Right ventricle myocardium superior (tissue), 1 donor: ENCODE results near the gene COMMD1. TPM values are rescaled to one million over a fixed set of nuclear protein-coding genes. Genes with fewer than 3 reads are reported as not detected.
"Not testable (repeated sequence)": the region's sequence is repeated elsewhere in the genome, so short reads cannot be mapped to it uniquely, and the experiment has no call there.

Experiments used
- ATAC-seq: fragments of 200-7000 bp; cut with Tn5 transposase; one replicate; pipeline ENCODE4 v1.9.1; 2020; ENCODE audit warnings: mild to moderate bottlenecking; ENCODE audit not compliant: poor library complexity
- DNase-seq: peaks from one replicate; pipeline ENCODE4 v3.0.0-alpha.2; 2020
- intact Hi-C: fragments of 100-400 bp; cut with DNase I; formaldehyde crosslinking; loops from one replicate; pipeline ENCODE4 v1.11.2; 2022
- total RNA-seq: library from RNA; stranded (reverse); fragmentation: NEBNext Ultra II Directional; extraction: Animal tissue kit (Norgen Biotek cat#: 25700); gene quantifications from one replicate; pipeline ENCODE4 v1.2.1, GENCODE V29; 2021
- donor health status: DM: no; HTN: yes; CAD: no; lungs with severe emphysema.

COMMD1 gene
- total RNA-seq, 1 donor from 2014 or later, result 60.8 TPM

- ATAC-seq (no peak), DNase-seq (no peak)
- intact Hi-C loops, result no loop called here
These were observed 240.1 kb downstream of the COMMD1 start for GRCh38 chr2:62145478-62146100.

- ATAC-seq, intact Hi-C loops, DNase-seq: not testable (repeated sequence)
These were observed 241.3 kb downstream of the COMMD1 start for GRCh38 chr2:62146790-62147189.

- no peak for DNase-seq
- intact Hi-C loops, result no loop called here
- no peak for ATAC-seq
These were observed 242.3 kb downstream of the COMMD1 start for GRCh38 chr2:62147610-62148301.

- intact Hi-C loops, result no loop called here
- no peak for DNase-seq
- ATAC-seq, result peak; percentile 60
These were observed 244.2 kb downstream of the COMMD1 start for GRCh38 chr2:62149708-62150107.

GRCh38 chr2:62150597-62151305 lies 245.3 kb downstream of the COMMD1 start:
- intact Hi-C loops, result no loop called here
- ATAC-seq, result peak; percentile 80
- DNase-seq, result no peak

GRCh38 chr2:62151306-62151638 lies 245.8 kb downstream of the COMMD1 start:
- DNase-seq, result peak; percentile 55
- ATAC-seq, result peak; percentile 90
- intact Hi-C loops, result no loop called here

GRCh38 chr2:62152000-62152399 lies 246.5 kb downstream of the COMMD1 start:
- intact Hi-C loops, result no loop called here
- no peak for DNase-seq
- ATAC-seq, result no peak

- DNase-seq, result no peak
- ATAC-seq, result peak; percentile 38
- intact Hi-C loops, result no loop called here
These were observed 251.5 kb downstream of the COMMD1 start for GRCh38 chr2:62156861-62157496.

- ATAC-seq (peak; percentile 72), DNase-seq (no peak)
- intact Hi-C loops, result no loop called here
These were observed 253.1 kb downstream of the COMMD1 start for GRCh38 chr2:62158444-62159121.

GRCh38 chr2:62160691-62161090 lies 255.2 kb downstream of the COMMD1 start:
- DNase-seq, ATAC-seq, intact Hi-C loops: not testable (repeated sequence)

- no peak for DNase-seq
- intact Hi-C loops, result no loop called here
- no peak for ATAC-seq
These were observed 257.8 kb downstream of the COMMD1 start for GRCh38 chr2:62163106-62163831.

GRCh38 chr2:62163834-62164233 lies 258.4 kb downstream of the COMMD1 start:
- ATAC-seq, result peak; percentile 57
- intact Hi-C loops, result no loop called here
- no peak for DNase-seq

- ATAC-seq (peak; percentile 84), DNase-seq (no peak)
- intact Hi-C loops, result no loop called here
These were observed 270.3 kb downstream of the COMMD1 start for GRCh38 chr2:62175728-62176127.

- ATAC-seq, result peak; percentile 56
These were observed 271.3 kb downstream of the COMMD1 start for GRCh38 chr2:62176801-62177200.

GRCh38 chr2:62177392-62178049 lies 272.0 kb downstream of the COMMD1 start:
- DNase-seq, result no peak
- intact Hi-C loops, result no loop called here
- peak; percentile 71 for ATAC-seq

More at GRCh38 chr2:62176801-62177200, 271.3 kb downstream of the COMMD1 start:
- intact Hi-C loops, result no loop called here
- DNase-seq, result no peak

- ATAC-seq (peak; percentile 47), DNase-seq (no peak)
- intact Hi-C loops, result no loop called here
These were observed 273.3 kb downstream of the COMMD1 start for GRCh38 chr2:62178741-62179271.

- intact Hi-C loops, result no loop called here
- ATAC-seq (no peak), DNase-seq (no peak)
These were observed 275.5 kb downstream of the COMMD1 start for GRCh38 chr2:62180975-62181374.

- ATAC-seq (no peak), DNase-seq (no peak)
- intact Hi-C loops, result no loop called here
These were observed 276.4 kb downstream of the COMMD1 start for GRCh38 chr2:62181843-62182242.
